Stimulated activated CD4-positive, alpha-beta T cell treated with anti-CD3 and anti-CD28 coated beads, Interleukin-12 subunit alpha, Interleukin-12 subunit beta, amount 100 ng/mL, for 24 hours (primary cell): ENCODE results near the gene ATP13A4.

Source experiments
- DNase-seq, 2 experiments: peaks; one replicate each; pipeline ENCODE4 v3.0.0-alpha.2; 2020; ENCODE audit warnings: low read depth in 2 of 2

The ATP13A4 gene

GRCh38 chr3:193403307-193403706, 151.4 kb downstream of the ATP13A4 start:
- no peak for DNase-seq

DNA sequence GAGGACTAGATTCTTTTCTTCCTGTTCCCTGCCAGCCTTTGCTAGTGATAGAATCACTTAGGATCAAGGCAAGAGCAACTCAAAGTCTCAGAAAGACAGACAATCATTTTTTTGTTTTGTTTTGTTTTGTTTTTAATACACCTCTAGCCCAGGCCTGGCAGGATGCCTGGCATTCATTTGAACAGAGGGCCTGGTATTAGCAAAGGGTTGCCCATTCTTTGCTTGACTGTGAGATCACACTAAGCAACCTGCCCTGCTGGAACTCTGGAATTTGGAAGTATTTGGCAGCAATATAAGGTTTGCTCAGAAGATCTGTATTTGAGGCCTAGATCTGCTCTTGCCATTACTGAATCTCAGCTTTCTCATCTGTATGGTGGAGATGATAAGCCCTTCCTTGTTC, 154.4 kb downstream of the ATP13A4 start:
- DNase-seq = no peak

DNA sequence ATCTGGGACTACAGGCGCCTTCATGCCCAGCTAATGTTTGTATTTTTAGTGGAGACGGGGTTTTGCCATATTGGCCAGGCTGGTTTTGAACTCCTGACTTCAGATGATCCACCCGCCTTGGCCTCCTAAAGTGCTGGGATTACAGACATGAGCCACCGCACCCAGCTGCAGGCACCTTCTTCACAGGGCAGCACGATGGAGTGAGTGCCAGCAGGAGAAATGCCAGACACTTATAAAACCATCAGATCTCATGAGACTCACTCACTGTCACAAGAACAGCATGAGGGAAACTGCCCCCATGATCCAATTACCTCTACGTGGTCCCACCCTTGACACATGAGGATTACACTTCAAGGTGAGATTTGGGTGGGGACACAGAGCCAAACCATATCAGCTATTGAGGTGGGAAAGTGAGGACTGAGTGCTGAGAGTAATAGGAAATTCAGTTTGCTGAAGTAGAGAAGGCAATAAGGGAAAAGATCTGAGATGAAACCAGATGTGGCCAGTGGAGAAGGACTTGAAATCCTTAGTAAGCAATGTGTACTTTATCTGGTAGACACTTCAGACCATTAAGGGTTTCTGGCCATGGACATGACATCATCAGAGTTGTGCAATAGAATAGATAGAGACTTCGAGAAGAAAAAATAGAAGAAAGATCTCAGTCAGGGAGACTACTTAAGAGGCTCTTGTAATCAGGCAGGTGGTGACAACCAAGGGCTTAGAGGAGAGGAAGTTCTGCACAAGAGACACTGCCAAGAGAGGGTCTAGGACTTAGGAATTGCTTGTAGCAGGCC, 158.0 kb downstream of the ATP13A4 start:
- no peak for DNase-seq

- DNase-seq = no peak
Observed at GRCh38 chr3:193391902-193392301, 162.8 kb downstream of the ATP13A4 start.

DNA sequence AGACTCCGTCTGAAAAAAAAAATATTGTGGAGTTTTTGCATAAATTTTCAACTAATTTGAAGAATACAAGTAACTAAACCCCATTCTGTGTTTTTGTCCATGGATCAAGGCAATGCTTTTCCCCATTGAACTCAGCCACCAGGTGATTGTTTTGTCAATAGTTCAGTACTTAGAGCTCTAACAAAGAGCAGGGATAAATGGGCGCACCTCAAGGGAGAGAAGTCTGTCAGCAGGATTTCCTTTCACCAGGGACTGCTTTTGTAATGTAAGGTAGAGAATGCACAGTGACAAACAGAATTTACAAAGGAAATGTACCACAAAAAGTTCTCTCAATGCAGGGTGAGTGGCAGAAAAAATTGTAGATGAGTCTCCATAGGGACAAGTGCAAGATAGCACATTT, 165.4 kb downstream of the ATP13A4 start:
- no peak for DNase-seq

- DNase-seq = no peak
Observed at GRCh38 chr3:193388361-193388760, 166.3 kb downstream of the ATP13A4 start.

- DNase-seq = no peak
Observed at GRCh38 chr3:193387596-193387995, 167.1 kb downstream of the ATP13A4 start.

- DNase-seq = no peak
Observed at GRCh38 chr3:193378706-193379105, 176.0 kb downstream of the ATP13A4 start, which contains the start of gene ATP13A5. ATP13A5 (minus strand) TSS chr3:193378753; CDS start chr3:193378725, 28 bp downstream.

- DNase-seq = no peak
Observed at GRCh38 chr3:193377591-193377990, 177.1 kb downstream of the ATP13A4 start.

GRCh38 chr3:193375614-193376013, 179.1 kb downstream of the ATP13A4 start:
- no peak for DNase-seq

- no peak for DNase-seq
Observed at GRCh38 chr3:193372783-193373182, 181.9 kb downstream of the ATP13A4 start.

DNA sequence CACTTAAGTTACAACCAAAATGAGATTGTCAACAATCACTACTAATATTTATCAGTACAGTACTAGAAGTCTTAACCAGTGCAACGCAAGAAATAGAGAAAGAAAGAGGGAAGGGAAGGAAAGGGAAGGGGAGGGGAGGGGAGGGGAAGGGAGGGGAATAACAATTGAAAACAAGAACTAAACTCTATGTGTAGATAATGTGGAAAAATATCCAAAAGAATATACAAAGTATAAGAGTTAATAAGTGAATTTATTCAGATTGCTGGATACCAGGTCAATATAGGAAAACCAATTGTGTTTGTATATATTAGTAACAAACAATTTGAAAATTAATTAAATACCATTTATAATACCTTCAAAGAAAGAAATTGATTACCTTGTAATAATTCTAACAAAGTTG, 186.8 kb downstream of the ATP13A4 start:
- no peak for DNase-seq

DNA sequence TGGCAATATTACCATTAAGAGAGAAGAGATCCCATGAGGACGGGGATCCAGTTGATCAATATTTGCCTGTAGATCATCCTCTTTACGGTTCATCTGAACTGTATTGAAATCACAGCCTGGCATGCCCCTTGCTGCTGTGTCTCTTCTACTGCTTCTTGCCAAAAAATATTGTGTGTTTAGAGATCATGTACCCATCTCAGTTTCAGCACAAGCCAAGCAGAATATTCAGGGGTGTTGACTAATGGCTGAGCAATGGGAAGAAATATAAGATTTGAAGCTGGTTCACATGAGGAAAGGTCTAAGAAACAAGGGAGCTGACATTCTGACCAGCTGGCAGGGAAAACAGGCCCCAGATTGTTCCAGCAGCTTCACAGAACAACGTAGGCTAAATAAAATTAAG, 197.4 kb downstream of the ATP13A4 start:
- no peak for DNase-seq

GRCh38 chr3:193354423-193354822, 200.3 kb downstream of the ATP13A4 start:
- DNase-seq = no peak
